Astrocyte of the spinal cord (primary cell): Measurements from ENCODE around the gene CCDC134.

Source experiments
- DNase-seq: peaks from one replicate; pipeline ENCODE4 v3.0.0; 2011; ENCODE audit warnings: low read depth, low spot score
- H3K4me3 ChIP-seq: 2 replicates; pipeline ENCODE4 v1.5.1; 2011; ENCODE audit warnings: low read depth, mild to moderate bottlenecking, low read length, moderate library complexity
- in situ Hi-C: cut with HindIII; loops from 2 replicates; pipeline ENCODE4 v1.10.0; 2017; ENCODE audit warnings: low sequenced_read_pairs
- TF ChIP-seq, protein P1 (sequence below): IDR thresholded peaks from 2 replicates; pipeline ENCODE4 v1.5.1; 2012; ENCODE audit warnings: low read depth, mild to moderate bottlenecking, low read length, inconsistent platforms

The CCDC134 gene

GRCh38 chr22:41800348-41801146, at the start of gene CCDC134:
Gene CCDC134, plus strand, starts transcription at chr22:41800679. Its CDS starts 8,212 bp downstream, at chr22:41808891.
- peak; percentile 80 for DNase-seq
- in situ Hi-C loops, result no loop called here
- TF ChIP-seq, protein P1, sequence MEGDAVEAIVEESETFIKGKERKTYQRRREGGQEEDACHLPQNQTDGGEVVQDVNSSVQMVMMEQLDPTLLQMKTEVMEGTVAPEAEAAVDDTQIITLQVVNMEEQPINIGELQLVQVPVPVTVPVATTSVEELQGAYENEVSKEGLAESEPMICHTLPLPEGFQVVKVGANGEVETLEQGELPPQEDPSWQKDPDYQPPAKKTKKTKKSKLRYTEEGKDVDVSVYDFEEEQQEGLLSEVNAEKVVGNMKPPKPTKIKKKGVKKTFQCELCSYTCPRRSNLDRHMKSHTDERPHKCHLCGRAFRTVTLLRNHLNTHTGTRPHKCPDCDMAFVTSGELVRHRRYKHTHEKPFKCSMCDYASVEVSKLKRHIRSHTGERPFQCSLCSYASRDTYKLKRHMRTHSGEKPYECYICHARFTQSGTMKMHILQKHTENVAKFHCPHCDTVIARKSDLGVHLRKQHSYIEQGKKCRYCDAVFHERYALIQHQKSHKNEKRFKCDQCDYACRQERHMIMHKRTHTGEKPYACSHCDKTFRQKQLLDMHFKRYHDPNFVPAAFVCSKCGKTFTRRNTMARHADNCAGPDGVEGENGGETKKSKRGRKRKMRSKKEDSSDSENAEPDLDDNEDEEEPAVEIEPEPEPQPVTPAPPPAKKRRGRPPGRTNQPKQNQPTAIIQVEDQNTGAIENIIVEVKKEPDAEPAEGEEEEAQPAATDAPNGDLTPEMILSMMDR, result no peak
- peak within 1 kb of the TSS; percentile 97 for H3K4me3 ChIP-seq

DNA sequence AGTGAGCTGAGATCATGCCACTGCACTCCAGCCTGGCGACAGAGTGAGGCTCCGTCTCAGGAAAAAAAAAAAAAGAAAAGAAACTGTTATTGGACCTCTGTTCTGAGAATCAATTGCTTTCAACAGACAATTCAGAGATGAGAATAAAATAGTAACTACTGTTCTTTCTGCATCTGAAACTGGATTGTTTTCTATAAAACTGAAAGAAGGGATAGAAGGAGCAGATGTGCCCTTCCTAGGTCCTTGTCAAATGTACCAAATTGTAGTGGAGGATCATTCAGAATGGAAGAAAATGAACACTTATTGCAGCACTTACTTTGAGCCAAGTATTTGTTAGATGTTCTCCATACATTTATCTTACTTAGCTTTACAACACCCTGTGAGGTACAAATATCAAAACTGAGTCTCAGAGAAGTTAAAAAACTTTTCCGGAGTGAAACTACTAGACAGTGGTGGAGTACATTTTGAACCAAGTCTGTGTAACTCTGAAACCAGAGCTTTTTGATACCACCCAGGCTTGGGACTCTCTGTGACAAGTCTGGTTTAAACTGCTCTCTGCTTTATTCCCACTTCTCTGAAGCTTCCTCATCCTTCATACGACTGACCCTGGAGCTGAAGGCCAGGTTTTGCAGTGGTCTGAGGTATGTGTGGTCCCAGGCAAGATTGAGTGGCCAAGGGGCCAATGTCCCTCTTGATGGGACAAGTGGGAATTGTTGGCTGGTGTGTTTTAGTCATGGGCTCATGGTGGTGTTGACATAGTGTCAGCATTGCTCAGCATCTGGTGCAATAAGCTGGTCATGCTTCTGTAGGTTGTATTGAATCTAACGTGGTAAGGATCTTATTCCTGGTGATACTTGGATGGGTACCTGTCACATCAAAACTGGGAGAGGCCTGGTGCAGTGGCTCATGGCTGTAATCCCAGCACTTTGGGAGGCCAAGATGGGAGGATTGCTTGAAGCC, 48.2 kb upstream of the CCDC134 start:
- TF ChIP-seq, protein P1, result no peak
- in situ Hi-C loops, result no loop called here
- H3K4me3 ChIP-seq, result no peak overlapping the region
- no peak for DNase-seq

DNA sequence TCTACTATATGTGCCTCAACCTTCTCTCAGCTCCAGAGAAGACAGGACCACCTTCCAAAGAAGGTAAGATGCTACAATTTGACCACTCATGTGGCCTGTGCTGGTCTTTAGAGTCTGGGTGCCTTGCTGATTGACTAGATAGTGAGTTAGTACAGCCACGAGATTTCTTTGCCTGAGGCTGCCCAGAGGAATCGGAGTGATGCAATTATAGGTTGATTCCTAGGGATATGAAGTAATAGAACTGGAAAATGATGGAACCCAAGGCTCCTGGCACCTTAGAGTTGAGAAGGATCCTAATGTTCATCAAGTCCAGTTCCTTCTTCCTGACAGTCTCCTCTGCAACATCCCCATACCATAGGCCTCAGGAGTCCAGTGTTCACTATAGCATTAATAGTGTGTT, 46.5 kb upstream of the CCDC134 start:
- H3K4me3 ChIP-seq, result no peak overlapping the region
- TF ChIP-seq, protein P1, result no peak
- in situ Hi-C loops, result no loop called here
- no peak for DNase-seq

DNA sequence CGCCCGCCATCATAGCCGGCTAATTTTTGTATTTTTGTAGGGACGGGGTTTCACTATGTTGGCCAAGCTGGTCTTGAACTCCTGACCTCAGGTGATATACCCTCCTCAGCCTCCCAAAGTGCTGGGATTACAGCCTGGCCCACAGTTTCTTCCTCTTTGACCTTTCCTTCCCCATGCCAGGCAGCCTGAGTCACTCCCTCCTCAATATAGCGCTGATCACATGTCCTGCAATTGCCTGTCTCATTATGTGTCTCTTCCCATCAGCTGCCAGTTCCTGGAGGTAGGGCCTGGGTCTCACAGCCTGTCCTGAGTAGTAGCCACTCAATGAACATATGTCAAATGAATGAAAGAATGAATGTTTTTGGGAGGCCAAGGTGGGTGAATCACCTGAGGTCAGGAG, 43.0 kb upstream of the CCDC134 start:
- in situ Hi-C loops, result no loop called here

DNA sequence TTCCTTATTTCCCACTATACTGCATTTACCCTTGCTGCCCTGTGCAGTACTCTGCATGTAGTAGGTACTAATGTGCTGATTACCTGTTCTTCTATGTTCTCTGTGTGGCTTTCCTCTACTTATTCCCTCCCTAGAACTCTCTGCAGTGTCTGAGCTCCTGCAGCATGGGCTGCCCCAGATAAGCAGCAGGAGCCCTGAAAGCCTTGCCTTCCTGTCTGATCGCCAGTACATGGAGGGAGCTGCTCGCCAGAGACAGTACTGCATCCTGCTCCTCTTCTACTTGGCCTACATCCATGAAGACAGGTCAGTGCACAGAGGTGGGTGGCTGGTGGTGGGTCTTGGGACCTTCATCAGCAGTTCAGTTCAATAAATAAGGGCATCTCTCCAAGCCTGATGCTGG, 42.2 kb upstream of the CCDC134 start:
- DNase-seq, result no peak
- in situ Hi-C loops, result no loop called here
- no peak overlapping the region for H3K4me3 ChIP-seq
- TF ChIP-seq, protein P1, result no peak

More for the DNA sequence above, 43.0 kb upstream of the CCDC134 start:
- no peak overlapping the region for H3K4me3 ChIP-seq
- no peak for DNase-seq
- TF ChIP-seq, protein P1, result no peak

GRCh38 chr22:41762980-41763779, 37.3 kb upstream of the CCDC134 start:
- TF ChIP-seq, protein P1, result peak; percentile 55
- in situ Hi-C loops, result no loop called here
- no peak overlapping the region for H3K4me3 ChIP-seq
- DNase-seq, result no peak
